Neural cell (in vitro differentiated cells): ENCODE measurements around the gene ZNF860. TPM values are rescaled to one million over a fixed set of nuclear protein-coding genes. Genes with fewer than 3 reads are reported as not detected.
"Not testable (repeated sequence)": the region's sequence is repeated elsewhere in the genome, so short reads cannot be mapped to it uniquely, and the experiment has no call there.

Source experiments
- H2AFZ ChIP-seq: fragments of 200-600, 300-800 bp; sonication (generic), shearing (Covaris generic); 2 replicates; pipeline ENCODE4 v1.6.0; 2014; ENCODE audit warnings: low read depth, mild to moderate bottlenecking, antibody characterized with exemption, low read length, moderate library complexity
- H3F3A ChIP-seq: fragments of 200-600 bp; shearing (Covaris generic); 2 replicates; pipeline ENCODE4 v1.6.1; 2016; ENCODE audit warnings: mild to moderate bottlenecking, moderate library complexity, mixed read lengths, antibody characterized with exemption, low read length; ENCODE audit not compliant: insufficient read depth, poor library complexity, severe bottlenecking
- H3K27ac ChIP-seq: fragments of 200-600, 300-800 bp; sonication (generic), shearing (Covaris generic); 2 replicates; pipeline ENCODE4 v1.5.1; 2014; ENCODE audit warnings: mild to moderate bottlenecking, low read length, moderate library complexity
- H3K27me3 ChIP-seq: fragments of 300-800, 200-600 bp; sonication (generic), shearing (Covaris generic); 2 replicates; pipeline ENCODE4 v1.6.0; 2014; ENCODE audit warnings: mild to moderate bottlenecking, low read depth, low read length, moderate library complexity; ENCODE audit not compliant: insufficient read depth
- H3K36me3 ChIP-seq: fragments of 300-800, 200-600 bp; sonication (generic), shearing (Covaris generic); 2 replicates; pipeline ENCODE4 v1.5.1; 2014; ENCODE audit warnings: mild to moderate bottlenecking, antibody characterized with exemption, low read length, moderate library complexity; ENCODE audit not compliant: insufficient read depth
- H3K4me2 ChIP-seq: fragments of 300-800, 200-600 bp; sonication (generic), shearing (Covaris generic); 2 replicates; pipeline ENCODE4 v1.6.0; 2014; ENCODE audit warnings: mild to moderate bottlenecking, low read length
- H3K4me3 ChIP-seq: fragments of 300-800, 200-600 bp; sonication (generic), shearing (Covaris generic); 2 replicates; pipeline ENCODE4 v1.5.1; 2014; ENCODE audit warnings: mild to moderate bottlenecking, low read length, moderate library complexity
- H3K79me2 ChIP-seq: fragments of 200-600 bp; shearing (Covaris generic); replicated peaks from 2 replicates; pipeline ENCODE4 v1.6.0; 2014; ENCODE audit warnings: mild to moderate bottlenecking, low read length, moderate library complexity; ENCODE audit not compliant: insufficient read depth
- H3K9ac ChIP-seq: fragments of 300-800, 200-600 bp; sonication (generic), shearing (Covaris generic); 2 replicates; pipeline ENCODE4 v1.6.1; 2016; ENCODE audit warnings: mild to moderate bottlenecking, low read length, mixed read lengths
- H3K9me2 ChIP-seq: fragments of 200-600 bp; shearing (Covaris generic); 2 replicates; pipeline ENCODE4 v1.6.1; 2016; ENCODE audit warnings: mild to moderate bottlenecking, low read length, mixed read lengths; ENCODE audit not compliant: insufficient read depth
- H3K9me3 ChIP-seq: fragments of 200-600, 300-800 bp; sonication (generic), shearing (Covaris generic); 2 replicates; pipeline ENCODE4 v1.6.1; 2016; ENCODE audit warnings: mild to moderate bottlenecking, mixed run types, low read length, moderate library complexity, mixed read lengths
- H4K20me1 ChIP-seq: fragments of 200-600 bp; shearing (Covaris generic); 2 replicates; pipeline ENCODE4 v1.6.1; 2016; ENCODE audit warnings: mild to moderate bottlenecking, mixed run types; ENCODE audit not compliant: insufficient read depth
- CTCF ChIP-seq: fragments of 450-650 bp; IDR thresholded peaks from 2 replicates; pipeline ENCODE4 v1.5.1; 2014; ENCODE audit warnings: antibody characterized with exemption, mild to moderate bottlenecking, moderate library complexity; ENCODE audit not compliant: poor library complexity, severe bottlenecking
- EP300 ChIP-seq: fragments of 450-650 bp; conservative IDR thresholded peaks from 2 replicates; pipeline ENCODE4 v1.6.1; 2014; ENCODE audit warnings: antibody characterized with exemption, mild to moderate bottlenecking, moderate library complexity; ENCODE audit not compliant: poor library complexity, severe bottlenecking
- EZH2 ChIP-seq: fragments of 200-600, 300-800 bp; shearing (Covaris generic), sonication (generic); IDR thresholded peaks from 2 replicates; pipeline ENCODE4 v1.6.1; 2014; ENCODE audit warnings: antibody characterized with exemption, low read length, borderline replicate concordance, mild to moderate bottlenecking; ENCODE audit not compliant: insufficient read depth, poor library complexity, severe bottlenecking
- MXI1 ChIP-seq: fragments of 450-650 bp; conservative IDR thresholded peaks from 2 replicates; pipeline ENCODE4 v1.6.1; 2014; ENCODE audit warnings: antibody characterized with exemption, mild to moderate bottlenecking; ENCODE audit not compliant: poor library complexity, severe bottlenecking
- POLR2AphosphoS5 ChIP-seq: IDR thresholded peaks from 2 replicates; pipeline ENCODE4 v1.6.1; 2012
- RAD21 ChIP-seq: fragments of 450-650 bp; conservative IDR thresholded peaks from 2 replicates; pipeline ENCODE4 v1.6.1; 2014; ENCODE audit warnings: antibody characterized with exemption, mild to moderate bottlenecking, moderate library complexity
- REST ChIP-seq: IDR thresholded peaks from 2 replicates; pipeline ENCODE4 v1.6.1; 2012; ENCODE audit warnings: borderline replicate concordance
- SMC3 ChIP-seq: fragments of 450-650 bp; conservative IDR thresholded peaks from 2 replicates; pipeline ENCODE4 v1.6.1; 2014; ENCODE audit warnings: antibody characterized with exemption, mild to moderate bottlenecking, moderate library complexity; ENCODE audit not compliant: poor library complexity
- TAF1 ChIP-seq: IDR thresholded peaks from 2 replicates; pipeline ENCODE4 v1.6.1; 2012; ENCODE audit warnings: low read depth
- polyA plus RNA-seq: library from polyadenylated mRNA; depleted of rRNA; stranded (reverse); fragments of >200 nt; gene quantifications from 2 replicates; pipeline ENCODE4 v1.2.3, GENCODE V29; 2014

ZNF860 gene
- polyA plus RNA-seq, 1 donor from 2014 or later, result 1.2 TPM

DNA sequence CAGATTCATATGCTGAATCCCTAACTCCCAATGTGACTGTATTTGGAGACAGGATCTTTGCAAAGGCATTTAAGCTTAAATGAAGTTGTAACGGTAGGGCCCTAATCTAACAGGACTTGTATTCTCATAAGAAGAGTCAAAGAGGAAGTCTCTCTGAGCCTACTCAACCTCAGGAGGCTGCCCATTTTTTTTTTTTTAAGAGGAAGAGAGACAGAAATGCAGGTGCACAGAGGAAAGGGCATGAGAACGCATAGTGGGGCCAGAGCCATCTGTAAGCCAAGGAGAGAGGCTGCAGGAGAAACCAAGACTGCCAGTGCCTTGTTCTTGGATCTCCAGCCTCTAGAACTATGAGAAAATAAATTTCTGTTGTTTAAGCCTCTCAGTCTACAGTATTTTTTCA, 28.4 kb downstream of the ZNF860 start:
- Histone ChIP-seq H3K9me2 (no peaks in the 10 kb centered on the region), H3K27me3 (no peaks in the 10 kb centered on the region), H4K20me1 (no peaks in the 10 kb centered on the region), H3K9ac (no peak overlapping the region), H3K4me3 (no peak overlapping the region), H2AFZ (no peak overlapping the region), H3K27ac (no peak overlapping the region), H3K79me2 (no peaks in the 10 kb centered on the region), H3F3A (no peaks in the 10 kb centered on the region), H3K9me3 (no peaks in the 10 kb centered on the region), H3K36me3 (no peaks in the 10 kb centered on the region), H3K4me2 (no peak overlapping the region)
- TF ChIP-seq RAD21 (no peak), REST (no peak), EZH2 (no peak), TAF1 (no peak)

DNA sequence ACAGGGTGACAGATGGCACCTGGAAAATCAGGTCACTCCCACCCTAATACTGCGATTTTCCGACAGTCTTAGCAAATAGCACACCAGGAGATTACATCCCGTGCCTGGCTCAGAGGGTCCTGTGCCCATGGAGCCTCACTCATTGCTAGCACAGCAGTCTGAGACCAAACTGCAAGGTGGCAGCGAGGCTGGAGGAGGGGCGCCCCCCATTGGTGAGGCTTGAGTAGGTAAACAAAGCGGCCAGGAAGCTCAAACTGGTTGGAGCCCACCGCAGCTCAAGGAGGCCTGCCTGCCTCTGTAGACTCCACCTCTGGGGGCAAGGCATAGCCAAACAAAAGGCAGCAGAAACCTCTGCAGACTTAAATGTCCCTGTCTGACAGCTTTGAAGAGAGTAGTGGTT, 29.1 kb downstream of the ZNF860 start:
- not testable (repeated sequence) for H3K9me3 ChIP-seq, H3K27ac ChIP-seq, H3K9ac ChIP-seq, H3K4me3 ChIP-seq, H2AFZ ChIP-seq, H3K36me3 ChIP-seq, H3F3A ChIP-seq, H3K27me3 ChIP-seq, H4K20me1 ChIP-seq, H3K9me2 ChIP-seq, H3K4me2 ChIP-seq, H3K79me2 ChIP-seq

GRCh38 chr3:32015638-32016037, 34.1 kb downstream of the ZNF860 start:
- not testable (repeated sequence) for H3K27ac ChIP-seq, H3K27me3 ChIP-seq, H3K4me3 ChIP-seq, H3K9me2 ChIP-seq, H3K4me2 ChIP-seq, H3K9ac ChIP-seq, H3K9me3 ChIP-seq, H3K36me3 ChIP-seq, H2AFZ ChIP-seq, H3F3A ChIP-seq, H3K79me2 ChIP-seq, H4K20me1 ChIP-seq

DNA sequence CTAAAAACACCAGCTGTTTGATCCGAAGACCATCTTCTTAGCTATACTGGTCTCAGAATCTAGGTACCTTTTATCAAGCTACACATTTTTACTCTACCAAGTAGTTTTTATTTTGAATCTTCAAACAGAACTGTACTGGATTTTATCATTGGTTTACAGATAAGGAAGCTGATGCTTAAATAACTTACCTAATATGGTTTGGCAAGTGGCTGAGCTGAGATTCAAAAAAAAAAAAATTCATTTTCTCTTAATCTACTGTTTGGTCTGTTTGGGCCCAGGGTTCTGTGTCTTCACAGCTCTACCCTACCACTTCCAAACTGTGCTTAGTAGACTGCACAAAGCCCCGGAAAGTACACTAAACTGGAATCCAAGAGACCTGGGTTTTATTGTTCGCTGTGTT, 35.7 kb downstream of the ZNF860 start:
- no peak overlapping the region for H2AFZ ChIP-seq
- H3K4me2 ChIP-seq, result no peak overlapping the region
- no peaks in the 10 kb centered on the region for H3K27me3 ChIP-seq
- H3K4me3 ChIP-seq, result no peak overlapping the region
- H3K27ac ChIP-seq, result no peak overlapping the region
- no peaks in the 10 kb centered on the region for H3K9me3 ChIP-seq
- H3K79me2 ChIP-seq, result no peaks in the 10 kb centered on the region
- no peaks in the 10 kb centered on the region for H4K20me1 ChIP-seq
- no peaks in the 10 kb centered on the region for H3K9me2 ChIP-seq
- no peaks in the 10 kb centered on the region for H3K36me3 ChIP-seq
- no peak overlapping the region for H3K9ac ChIP-seq
- no peaks in the 10 kb centered on the region for H3F3A ChIP-seq
- TF ChIP-seq REST (no peak), RAD21 (no peak), TAF1 (no peak), EP300 (no peak), SMC3 (no peak), CTCF (no peak), EZH2 (no peak), POLR2AphosphoS5 (no peak), MXI1 (no peak)
